Skeletal muscle satellite cell (primary cell): Measurements from ENCODE around the gene MYZAP.

Experiments used
- H3K27me3 ChIP-seq: 2 replicates; pipeline ENCODE4 v1.7.0; 2013; ENCODE audit warnings: low read length; ENCODE audit not compliant: control insufficient read depth, insufficient read depth
- H3K36me3 ChIP-seq: 2 replicates; pipeline ENCODE4 v1.7.0; 2013; ENCODE audit warnings: mild to moderate bottlenecking, control low read depth, low read length; ENCODE audit not compliant: insufficient read depth
- H3K4me1 ChIP-seq: 2 replicates; pipeline ENCODE4 v1.7.0; 2013; ENCODE audit warnings: low read length; ENCODE audit not compliant: control insufficient read depth, insufficient read depth
- H3K4me2 ChIP-seq: 2 replicates; pipeline ENCODE4 v1.7.0; 2013; ENCODE audit warnings: mild to moderate bottlenecking, low read length
- H3K4me3 ChIP-seq: 2 replicates; pipeline ENCODE4 v1.7.0; 2013; ENCODE audit warnings: low read length
- H3K9ac ChIP-seq: 2 replicates; pipeline ENCODE4 v1.7.0; 2013; ENCODE audit warnings: mild to moderate bottlenecking, low read depth, low read length, moderate library complexity
- H3K9me3 ChIP-seq: replicated peaks from 2 replicates; pipeline ENCODE4 v1.7.0; 2013; ENCODE audit warnings: mild to moderate bottlenecking, control low read depth, low read length

The MYZAP gene

DNA sequence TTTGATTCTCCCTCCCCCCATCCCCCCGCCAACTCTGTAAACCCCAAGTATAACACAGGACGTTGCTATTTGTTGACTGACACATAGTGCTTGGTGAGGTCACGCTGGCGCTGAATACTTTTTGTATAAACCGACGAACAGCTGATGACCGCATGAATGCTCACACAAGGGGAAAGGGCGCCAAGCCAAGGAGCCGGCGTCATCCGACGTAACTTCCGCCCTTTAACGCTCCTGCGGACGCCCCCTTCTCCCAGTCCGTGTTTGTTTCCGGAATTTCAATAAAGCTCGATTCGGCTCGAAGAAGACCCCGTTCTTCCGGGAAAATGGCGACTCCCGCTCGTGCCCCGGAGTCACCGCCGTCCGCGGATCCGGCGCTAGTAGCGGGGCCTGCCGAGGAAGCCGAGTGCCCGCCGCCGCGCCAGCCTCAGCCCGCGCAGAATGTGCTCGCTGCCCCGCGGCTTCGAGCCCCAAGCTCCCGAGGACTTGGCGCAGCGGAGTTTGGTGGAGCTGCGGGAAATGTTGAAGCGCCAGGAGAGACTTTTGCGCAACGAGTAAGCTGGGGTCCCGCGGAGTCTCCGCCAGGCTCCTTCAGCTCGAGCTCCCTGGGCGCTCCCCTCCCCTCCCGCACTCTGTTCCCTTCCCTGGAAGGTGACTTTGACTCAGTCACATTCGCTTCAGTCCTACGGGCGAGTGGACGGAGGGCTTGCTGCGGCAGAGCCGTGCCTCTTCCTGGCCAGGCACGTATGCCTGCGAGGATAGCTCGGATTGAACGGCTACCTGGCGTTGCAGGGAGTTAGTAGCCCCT is 114.9 kb downstream of the MYZAP start, which contains the start of gene POLR2M:
Gene POLR2M, plus strand, starts transcription at position 310 of the 805 bp plus-strand sequence. Its CDS starts 129 bp downstream, at position 439.
- H3K9me3 ChIP-seq: no peaks in the 10 kb centered on the region
- H3K36me3 ChIP-seq: peaks cover 26% of the 10 kb centered on the region
- H3K27me3 ChIP-seq: no peaks in the 10 kb centered on the region
- peak within 1 kb of the TSS; percentile 94 for H3K9ac ChIP-seq
- peak within 1 kb of the TSS; percentile 85 for H3K4me3 ChIP-seq
- peak within 1 kb of the TSS; percentile 80 for H3K4me2 ChIP-seq
- peaks cover 18% of the 10 kb centered on the region for H3K4me1 ChIP-seq

DNA sequence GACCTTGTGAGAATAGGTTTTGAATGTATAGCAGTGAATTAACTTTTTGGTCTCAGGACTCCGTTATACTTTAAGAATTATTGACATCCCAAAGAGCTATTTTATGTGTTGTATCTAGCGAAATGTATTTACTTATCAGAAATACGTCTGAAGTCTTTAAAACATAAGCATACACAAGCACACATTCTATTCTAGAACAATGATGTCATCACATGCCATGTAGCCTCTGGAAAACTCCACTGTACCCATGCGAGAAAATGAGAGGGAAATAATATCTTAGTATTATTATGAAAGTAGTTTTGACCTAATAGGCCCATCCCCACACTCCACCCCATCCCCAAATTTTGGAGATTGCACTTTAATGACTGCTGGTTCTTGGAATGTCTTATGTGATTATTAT is 116.3 kb downstream of the MYZAP start:
- Histone ChIP-seq H3K4me2 (peak overlapping the region; percentile 80), H3K36me3 (peaks cover 39% of the 10 kb centered on the region), H3K9ac (peak overlapping the region; percentile 94), H3K4me3 (peak overlapping the region; percentile 85), H3K9me3 (no peaks in the 10 kb centered on the region), H3K27me3 (no peaks in the 10 kb centered on the region), H3K4me1 (peaks cover 18% of the 10 kb centered on the region)

DNA sequence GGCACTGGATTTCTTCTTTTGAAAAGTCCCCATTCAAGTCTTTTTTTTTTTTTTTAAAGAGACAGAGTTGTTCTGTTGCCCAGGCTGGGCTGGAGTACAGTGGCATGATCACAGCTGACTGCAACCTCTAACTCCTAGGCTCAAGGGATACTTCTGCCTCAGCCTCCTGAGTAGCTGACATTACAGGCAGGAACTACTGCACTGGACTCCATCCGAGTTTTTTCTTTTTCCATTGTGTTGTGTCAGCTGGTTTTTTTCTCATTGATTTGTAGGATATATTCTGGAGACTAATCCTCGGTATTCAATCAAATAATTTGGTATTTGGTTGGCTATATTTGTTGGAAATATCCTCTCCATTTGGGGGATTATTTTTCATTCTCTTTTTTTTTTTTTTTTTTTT is 126.6 kb downstream of the MYZAP start:
- Histone ChIP-seq H3K4me1 (peaks cover 9% of the 10 kb centered on the region), H3K9me3 (no peaks in the 10 kb centered on the region), H3K9ac (no peak overlapping the region), H3K36me3 (peaks cover 11% of the 10 kb centered on the region), H3K27me3 (no peaks in the 10 kb centered on the region), H3K4me3 (no peak overlapping the region), H3K4me2 (no peak overlapping the region)

DNA sequence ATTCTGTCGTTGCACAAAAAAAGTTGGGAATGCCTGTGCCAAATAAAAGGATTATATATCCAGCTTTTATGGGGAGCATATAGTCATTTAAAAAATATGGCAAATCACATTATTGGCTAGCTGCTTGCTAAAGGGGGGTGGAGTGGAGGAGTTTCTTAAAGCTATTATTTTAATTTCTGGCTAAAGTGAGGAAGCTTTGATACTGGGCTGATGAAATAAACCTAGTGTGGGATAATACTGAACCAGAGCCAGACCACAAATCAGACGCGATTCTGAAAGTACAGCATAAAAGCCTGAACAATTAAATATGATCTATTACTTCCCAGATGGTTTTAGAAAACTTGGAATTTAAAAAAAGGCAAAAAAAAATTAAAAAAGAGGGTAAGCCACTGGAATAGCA is 129.2 kb downstream of the MYZAP start:
- Histone ChIP-seq H3K4me3 (no peak overlapping the region), H3K36me3 (no peaks in the 10 kb centered on the region), H3K4me1 (peaks cover 9% of the 10 kb centered on the region), H3K9ac (no peak overlapping the region), H3K4me2 (peak overlapping the region; percentile 8), H3K27me3 (no peaks in the 10 kb centered on the region), H3K9me3 (no peaks in the 10 kb centered on the region)

DNA sequence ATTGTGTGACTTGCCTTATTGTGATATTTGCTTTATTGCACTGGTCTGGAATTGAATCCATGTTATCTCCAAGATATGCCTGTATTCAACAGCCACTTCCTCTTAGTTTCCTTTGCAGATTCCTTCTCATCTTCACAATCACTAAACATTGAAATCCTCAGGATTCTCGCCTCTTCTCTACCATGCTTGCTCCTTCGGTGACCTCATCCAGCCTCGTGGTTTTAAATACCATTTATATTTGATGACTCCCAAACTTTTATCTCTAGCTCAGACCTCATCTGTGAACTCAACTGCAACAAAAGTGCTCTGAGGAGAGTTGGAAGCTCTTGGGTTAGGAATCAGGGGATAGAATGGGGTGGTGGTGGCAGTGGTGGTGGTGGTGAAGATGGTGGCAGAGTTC is 134.7 kb downstream of the MYZAP start:
- no peak overlapping the region for H3K4me2 ChIP-seq
- no peaks in the 10 kb centered on the region for H3K9me3 ChIP-seq
- no peak overlapping the region for H3K4me3 ChIP-seq
- no peaks in the 10 kb centered on the region for H3K36me3 ChIP-seq
- H3K27me3 ChIP-seq: no peaks in the 10 kb centered on the region
- H3K9ac ChIP-seq: no peak overlapping the region
- H3K4me1 ChIP-seq: peaks cover 23% of the 10 kb centered on the region

DNA sequence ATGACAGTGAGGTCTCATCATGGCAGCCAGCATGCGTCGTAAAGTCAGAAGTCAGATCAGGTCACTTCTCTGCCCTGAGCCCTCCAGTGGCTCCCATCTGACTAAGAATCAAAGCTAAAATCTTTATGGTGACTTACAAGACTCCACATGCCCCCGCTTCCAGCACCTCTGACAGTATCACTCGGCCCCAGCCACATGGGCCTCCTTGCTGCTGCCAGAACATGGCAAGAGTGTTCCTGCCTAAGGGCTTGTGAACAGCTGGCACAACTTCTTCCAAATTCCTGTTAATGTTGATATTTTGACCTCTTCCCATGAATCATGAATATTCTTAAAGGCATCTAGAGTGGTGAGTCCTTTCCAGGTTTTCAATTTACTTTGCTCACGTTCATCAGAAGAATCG is 135.3 kb downstream of the MYZAP start:
- Histone ChIP-seq H3K36me3 (no peaks in the 10 kb centered on the region), H3K9ac (no peak overlapping the region), H3K27me3 (no peaks in the 10 kb centered on the region), H3K4me3 (no peak overlapping the region), H3K4me1 (peaks cover 25% of the 10 kb centered on the region), H3K4me2 (no peak overlapping the region), H3K9me3 (no peaks in the 10 kb centered on the region)

DNA sequence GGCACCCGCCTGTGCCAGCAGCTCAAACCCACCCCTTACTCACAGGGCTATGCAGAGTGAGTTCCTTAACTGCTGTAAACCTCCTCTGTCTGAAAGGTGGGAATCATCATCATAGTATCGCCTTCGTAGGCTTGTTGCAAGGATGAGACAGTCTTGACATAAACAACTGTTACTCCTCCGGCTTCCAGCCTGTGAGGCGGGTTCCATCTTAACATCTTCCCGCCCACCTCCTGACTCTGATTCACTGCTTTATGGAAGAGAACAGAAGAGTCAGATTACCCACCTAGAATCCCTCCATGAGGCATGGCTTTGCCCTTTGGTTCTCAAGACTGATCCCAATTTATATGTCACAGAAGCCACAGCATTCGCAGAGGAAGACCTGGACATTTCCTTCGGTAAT is 136.7 kb downstream of the MYZAP start:
- Histone ChIP-seq H3K4me3 (no peak overlapping the region), H3K36me3 (no peaks in the 10 kb centered on the region), H3K27me3 (no peaks in the 10 kb centered on the region), H3K4me1 (peaks cover 31% of the 10 kb centered on the region), H3K9ac (no peak overlapping the region), H3K4me2 (no peak overlapping the region), H3K9me3 (no peaks in the 10 kb centered on the region)

DNA sequence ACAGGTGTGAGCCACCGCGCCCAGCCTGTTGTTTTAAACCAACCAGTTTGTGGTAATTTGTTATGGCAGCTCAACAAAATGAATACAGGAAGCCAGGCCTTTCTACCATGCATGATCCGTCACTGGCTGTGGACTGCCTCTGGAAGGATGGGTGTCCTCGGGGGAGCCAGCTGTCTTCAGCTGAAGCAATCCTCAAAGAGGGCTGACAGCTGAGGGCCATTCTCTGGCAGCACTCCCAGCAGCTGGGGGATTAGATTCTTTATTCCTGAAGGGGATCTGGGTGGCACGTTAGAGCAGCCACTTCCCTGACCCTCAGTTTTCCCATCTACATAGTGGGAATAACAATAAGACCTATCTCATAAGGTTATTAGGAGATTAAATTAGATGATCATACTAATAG is 139.2 kb downstream of the MYZAP start:
- Histone ChIP-seq H3K4me2 (no peak overlapping the region), H3K27me3 (no peaks in the 10 kb centered on the region), H3K9ac (no peak overlapping the region), H3K9me3 (no peaks in the 10 kb centered on the region), H3K36me3 (no peaks in the 10 kb centered on the region), H3K4me3 (no peak overlapping the region), H3K4me1 (peaks cover 31% of the 10 kb centered on the region)

DNA sequence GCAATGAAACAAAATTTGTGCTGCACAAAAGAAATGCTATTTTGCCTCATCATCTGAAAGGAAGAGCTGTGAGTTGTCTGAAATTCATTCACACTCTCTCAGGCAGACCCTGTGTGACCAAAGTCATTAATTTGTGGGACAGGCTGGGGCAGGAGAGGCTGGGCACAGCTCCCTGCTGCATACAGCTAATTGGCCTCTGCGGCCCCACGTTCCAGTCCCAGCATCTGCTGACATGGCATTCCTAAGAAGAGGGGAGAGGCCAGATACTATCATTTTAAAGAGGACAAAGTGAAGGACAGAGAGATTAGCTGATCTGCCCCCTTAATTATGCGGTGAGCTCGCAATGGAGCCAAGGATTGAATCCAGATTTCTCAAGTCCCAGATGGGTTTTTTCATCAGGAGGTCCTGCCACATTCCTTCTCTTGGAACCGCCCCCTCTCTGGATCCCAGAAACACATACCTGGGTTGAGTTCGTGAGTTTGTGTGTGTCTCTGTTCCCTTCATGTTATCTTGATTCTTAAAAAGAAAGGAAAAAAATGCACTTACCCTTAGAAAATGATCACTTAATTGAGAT is 139.9 kb downstream of the MYZAP start:
- H3K27me3 ChIP-seq: no peaks in the 10 kb centered on the region
- no peaks in the 10 kb centered on the region for H3K36me3 ChIP-seq
- no peak overlapping the region for H3K9ac ChIP-seq
- H3K4me2 ChIP-seq: no peak overlapping the region
- no peak overlapping the region for H3K4me3 ChIP-seq
- no peaks in the 10 kb centered on the region for H3K9me3 ChIP-seq
- H3K4me1 ChIP-seq: peaks cover 26% of the 10 kb centered on the region

DNA sequence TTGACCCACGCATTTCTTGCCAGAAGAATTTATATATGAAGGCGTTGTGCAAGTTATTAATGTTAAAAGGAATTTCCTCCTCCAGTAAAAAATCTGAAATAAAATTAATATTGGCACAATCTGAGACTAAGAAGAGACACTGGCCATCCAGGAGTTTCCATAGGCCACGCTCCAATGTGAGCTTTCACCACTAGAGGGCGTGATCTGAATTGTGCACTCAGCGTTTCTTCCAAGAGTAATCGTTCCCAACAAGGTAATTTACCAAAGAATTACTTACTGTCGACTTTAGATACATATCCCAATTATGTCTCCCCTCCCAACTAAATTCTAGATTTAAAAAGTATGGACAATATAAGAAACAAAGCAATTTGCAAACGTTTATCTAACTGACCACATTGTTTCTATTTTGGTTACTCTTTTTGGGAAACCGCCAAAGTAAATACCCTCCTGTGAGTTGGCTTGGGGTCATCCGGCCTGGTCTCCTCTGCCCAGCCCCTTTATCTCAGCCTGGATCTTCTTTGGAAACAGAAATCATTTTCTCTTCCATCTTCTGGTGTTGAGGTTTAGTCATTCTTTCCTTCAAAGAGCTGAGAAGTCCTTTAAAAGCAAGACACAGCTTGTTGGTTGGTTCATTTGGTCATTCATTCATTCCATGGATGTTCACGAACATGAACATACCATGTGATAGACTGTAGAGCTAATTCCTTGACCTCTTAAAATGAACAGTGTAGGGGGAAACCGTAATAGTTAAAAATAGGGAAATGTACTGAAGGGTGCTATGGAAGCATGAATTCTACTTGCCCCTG is 141.0 kb downstream of the MYZAP start:
- Histone ChIP-seq H3K4me1 (peaks cover 15% of the 10 kb centered on the region), H3K27me3 (no peaks in the 10 kb centered on the region), H3K9ac (no peak overlapping the region), H3K9me3 (peaks cover 6% of the 10 kb centered on the region), H3K4me3 (no peak overlapping the region), H3K36me3 (no peaks in the 10 kb centered on the region), H3K4me2 (no peak overlapping the region)

DNA sequence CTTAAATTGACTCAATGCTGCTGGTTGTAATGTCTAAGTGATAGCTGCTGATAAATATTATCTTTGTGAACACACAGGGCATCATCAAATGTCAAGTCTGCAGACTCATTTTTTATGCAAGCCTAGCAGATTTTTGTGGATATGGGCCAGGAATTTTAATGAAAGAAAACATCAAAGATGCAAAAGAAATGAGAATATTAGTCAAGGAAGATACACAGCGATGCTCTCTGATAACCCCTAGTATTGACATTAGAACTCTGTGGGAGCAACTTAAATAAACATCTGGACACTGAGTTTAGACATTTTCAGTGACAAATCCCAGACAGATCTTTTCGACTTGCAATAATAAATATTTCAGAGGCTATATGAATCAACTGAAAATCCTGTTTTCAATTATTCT is 143.2 kb downstream of the MYZAP start:
- Histone ChIP-seq H3K4me3 (no peak overlapping the region), H3K36me3 (no peaks in the 10 kb centered on the region), H3K9ac (no peak overlapping the region), H3K4me2 (no peak overlapping the region), H3K27me3 (no peaks in the 10 kb centered on the region), H3K9me3 (peaks cover 6% of the 10 kb centered on the region), H3K4me1 (peaks cover 8% of the 10 kb centered on the region)
